Right hindlimb (tissue), 1 donor: ENCODE results near the gene ARL6IP4.

Experiments
- DNase-seq: peaks from one replicate; pipeline ENCODE4 v3.0.0-alpha.2; 2018

Gene ARL6IP4

GRCh38 chr12:122959566-122960192 lies 20.8 kb upstream of the ARL6IP4 start:
- no peak for DNase-seq

- DNase-seq = no peak
These were observed 20.3 kb upstream of the ARL6IP4 start for GRCh38 chr12:122960193-122960569.

- DNase-seq = no peak
These were observed 18.8 kb upstream of the ARL6IP4 start for GRCh38 chr12:122961531-122962329.

- DNase-seq = peak; percentile 72
These were observed 16.6 kb upstream of the ARL6IP4 start for GRCh38 chr12:122963941-122964265.

GRCh38 chr12:122964439-122965257 lies 15.8 kb upstream of the ARL6IP4 start:
- no peak for DNase-seq

GRCh38 chr12:122965321-122965751 lies 15.1 kb upstream of the ARL6IP4 start:
- no peak for DNase-seq

- DNase-seq = peak; percentile 92
These were observed 14.4 kb upstream of the ARL6IP4 start, which contains the start of gene ABCB9 for GRCh38 chr12:122965851-122966742. Gene ABCB9 (minus strand): TSS chr12:122966463. CDS start chr12:122960235, 6,228 bp downstream.

- no peak for DNase-seq
These were observed 13.5 kb upstream of the ARL6IP4 start for GRCh38 chr12:122966743-122967550.

GRCh38 chr12:122968104-122968503 lies 12.4 kb upstream of the ARL6IP4 start:
- DNase-seq = no peak

GRCh38 chr12:122969676-122970075 lies 10.8 kb upstream of the ARL6IP4 start:
- no peak for DNase-seq

GRCh38 chr12:122974274-122974891 lies 6.1 kb upstream of the ARL6IP4 start:
- peak; percentile 99 for DNase-seq

- peak; percentile 94 for DNase-seq
These were observed 5.3 kb upstream of the ARL6IP4 start, which contains the start of gene OGFOD2 for GRCh38 chr12:122974892-122975789. Gene OGFOD2 (plus strand): TSS chr12:122975244. CDS start chr12:122975252, 8 bp downstream.

GRCh38 chr12:122975790-122976647 lies 4.5 kb upstream of the ARL6IP4 start:
- no peak for DNase-seq

GRCh38 chr12:122976648-122976975 lies 3.9 kb upstream of the ARL6IP4 start:
- DNase-seq = no peak

- DNase-seq = no peak
These were observed 3.3 kb upstream of the ARL6IP4 start for GRCh38 chr12:122977153-122977552.

- no peak for DNase-seq
These were observed 2.7 kb upstream of the ARL6IP4 start for GRCh38 chr12:122977655-122978392.

- no peak for DNase-seq
These were observed 1.9 kb upstream of the ARL6IP4 start for GRCh38 chr12:122978507-122978955.
